BLaER1 treated with 17β-estradiol and CSF1 and Interleukin-3, amounts not matched to agents 10 nM and 100 nM (cell line): ENCODE data around the gene LRRC26.
A peak's percentile ranks its signal among the peaks of the same experiment; 100 is the strongest.

Experiments
- H3K27ac ChIP-seq, 11 experiments: shearing (Covaris generic); formaldehyde crosslinking; 2 replicates each; pipeline ENCODE4 v1.8.1; 2022
- H3K27me3 ChIP-seq, 11 experiments: shearing (Covaris generic); formaldehyde crosslinking; 2 replicates each; pipeline ENCODE4 v1.8.1; 2022
- H3K36me3 ChIP-seq, 11 experiments: shearing (Covaris generic); formaldehyde crosslinking; 2 replicates each; pipeline ENCODE4 v1.8.1; 2022
- H3K4me1 ChIP-seq, 10 experiments: shearing (Covaris generic); formaldehyde crosslinking; 2 replicates each; pipeline ENCODE4 v1.8.1; 2022
- H3K4me2 ChIP-seq, 11 experiments: shearing (Covaris generic); formaldehyde crosslinking; 2 replicates each; pipeline ENCODE4 v1.8.1; 2022
- H3K4me3 ChIP-seq, 10 experiments: shearing (Covaris generic); formaldehyde crosslinking; 2 replicates each; pipeline ENCODE4 v1.8.1; 2022
- H3K9ac ChIP-seq, 11 experiments: shearing (Covaris generic); formaldehyde crosslinking; 2 replicates each; pipeline ENCODE4 v1.8.1; 2022
- H3K9me3 ChIP-seq, 11 experiments: shearing (Covaris generic); formaldehyde crosslinking; replicated peaks in 1 of 11; 2 replicates each; pipeline ENCODE4 v1.8.1; 2022
- H4K20me1 ChIP-seq, 11 experiments: shearing (Covaris generic); formaldehyde crosslinking; 2 replicates each; pipeline ENCODE4 v1.8.1; 2022
- Cebpa-rat ChIP-seq, 11 experiments: shearing (Covaris generic); IDR thresholded peaks; 2 replicates each; pipeline ENCODE4 v1.8.1; 2022

LRRC26 gene

GRCh38 chr9:137160054-137160425 is 9.8 kb downstream of the LRRC26 start:
- peaks cover 6 to 51% (median 39%) of the 10 kb centered on the region in 10 experiments for H3K4me1 ChIP-seq
- H3K4me3 ChIP-seq, result no peak overlapping the region
- peak overlapping the region in 8 of 11 experiments; percentile 20 to 97 (median 93); a peak in 13 of 22 replicates for H3K4me2 ChIP-seq
- peaks cover 0 to 17% (median 0%) of the 10 kb centered on the region in 11 experiments; a peak in 4 of 22 replicates for H3K27me3 ChIP-seq
- no peak overlapping the region for H3K9ac ChIP-seq
- H3K9me3 ChIP-seq, result no peaks in the 10 kb centered on the region
- peaks cover 0 to 11% (median 0%) of the 10 kb centered on the region in 11 experiments; a peak in 2 of 22 replicates for H3K36me3 ChIP-seq
- H4K20me1 ChIP-seq, result peaks cover 0 to 34% (median 6%) of the 10 kb centered on the region in 11 experiments; a peak in 8 of 22 replicates
- no peak for TF ChIP-seq Cebpa-rat (IDR thresholded peaks at IDR 0.05)
- no peak overlapping the region for H3K27ac ChIP-seq

DNA sequence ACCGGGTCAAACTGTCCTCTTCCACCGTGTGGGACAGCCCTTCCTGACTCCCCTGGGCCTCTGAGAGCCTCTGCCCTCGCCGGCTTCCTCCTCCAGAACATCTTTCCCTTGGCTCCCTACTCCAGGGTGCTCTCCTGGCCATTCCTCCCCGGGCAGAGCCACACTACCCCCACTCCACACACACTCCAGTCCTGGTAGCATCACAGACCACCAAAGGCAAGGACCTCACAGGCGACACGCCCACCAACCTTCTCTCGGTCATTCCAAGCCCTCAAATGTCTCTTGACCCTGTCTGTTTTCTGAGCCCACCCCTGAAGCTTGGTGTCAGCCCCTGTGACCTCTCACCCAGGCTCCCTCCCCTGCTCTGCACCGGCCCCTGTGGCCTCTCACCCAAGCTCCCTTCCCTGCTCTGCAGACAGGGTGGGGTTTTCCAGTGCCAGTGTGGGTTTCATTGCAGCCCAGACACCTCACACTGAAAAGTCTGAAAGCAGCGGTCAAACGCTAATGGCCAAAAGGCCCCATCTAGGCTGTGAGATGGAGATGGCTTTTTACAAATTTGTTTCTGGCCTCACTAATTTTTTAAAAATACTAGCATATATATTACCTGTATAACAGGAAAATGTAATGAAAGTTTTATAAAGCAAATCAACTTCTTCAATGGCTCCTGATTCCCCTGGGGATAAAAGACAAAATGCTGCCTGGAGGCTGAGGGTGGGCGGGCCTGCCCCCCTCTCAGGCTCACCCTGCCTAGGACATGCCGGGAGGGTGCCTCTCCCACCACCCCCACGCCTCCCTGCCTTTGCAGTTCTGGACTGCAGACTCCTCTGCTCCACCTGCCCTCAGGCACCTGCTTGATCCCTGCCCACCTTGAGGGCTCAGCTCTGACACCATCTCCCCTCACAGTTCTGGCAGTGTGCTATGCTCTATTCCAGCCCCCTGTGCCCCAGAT is 10.5 kb downstream of the LRRC26 start:
- Histone ChIP-seq H3K4me1 (peaks cover 6 to 45% (median 34%) of the 10 kb centered on the region in 10 experiments), H3K27ac (0 out of 22 replicates have a peak overlapping the region, but pooled peaks of 1 of the 11 experiments have one; percentile 21), H3K9me3 (no peaks in the 10 kb centered on the region), H3K36me3 (peaks cover 0 to 7% (median 0%) of the 10 kb centered on the region in 11 experiments; a peak in 2 of 22 replicates), H4K20me1 (peaks cover 0 to 38% (median 6%) of the 10 kb centered on the region in 11 experiments; a peak in 8 of 22 replicates), H3K4me2 (peak overlapping the region; percentile 60 to 97 (median 88)), H3K27me3 (peaks cover 0 to 17% (median 0%) of the 10 kb centered on the region in 11 experiments; a peak in 4 of 22 replicates), H3K9ac (peak overlapping the region in 4 of 11 experiments; percentile 35 to 56 (median 40); a peak in 7 of 22 replicates), H3K4me3 (no peak overlapping the region)
- no peak for TF ChIP-seq Cebpa-rat (IDR thresholded peaks at IDR 0.05)

GRCh38 chr9:137158625-137159024 is 11.2 kb downstream of the LRRC26 start:
- Histone ChIP-seq H3K27ac (0 out of 22 replicates have a peak overlapping the region, but pooled peaks of 1 of the 11 experiments have one; percentile 21), H3K36me3 (0 out of 22 replicates have a peak, but pooled peaks cover 0 to 2% (median 0%) of the 10 kb centered on the region in 11 experiments), H3K4me1 (peaks cover 6 to 39% (median 31%) of the 10 kb centered on the region in 10 experiments), H3K9me3 (no peaks in the 10 kb centered on the region), H3K27me3 (peaks cover 0 to 17% (median 0%) of the 10 kb centered on the region in 11 experiments; a peak in 4 of 22 replicates), H4K20me1 (peaks cover 0 to 32% (median 6%) of the 10 kb centered on the region in 11 experiments; a peak in 7 of 22 replicates), H3K4me2 (peak overlapping the region; percentile 60 to 97 (median 88)), H3K9ac (peak overlapping the region in 5 of 11 experiments; percentile 22 to 56 (median 40); a peak in 7 of 22 replicates), H3K4me3 (peak overlapping the region in 1 of 10 experiments; percentile 32; a peak in 1 of 20 replicates)
- TF ChIP-seq Cebpa-rat (IDR thresholded peaks at IDR 0.05), result no peak

DNA sequence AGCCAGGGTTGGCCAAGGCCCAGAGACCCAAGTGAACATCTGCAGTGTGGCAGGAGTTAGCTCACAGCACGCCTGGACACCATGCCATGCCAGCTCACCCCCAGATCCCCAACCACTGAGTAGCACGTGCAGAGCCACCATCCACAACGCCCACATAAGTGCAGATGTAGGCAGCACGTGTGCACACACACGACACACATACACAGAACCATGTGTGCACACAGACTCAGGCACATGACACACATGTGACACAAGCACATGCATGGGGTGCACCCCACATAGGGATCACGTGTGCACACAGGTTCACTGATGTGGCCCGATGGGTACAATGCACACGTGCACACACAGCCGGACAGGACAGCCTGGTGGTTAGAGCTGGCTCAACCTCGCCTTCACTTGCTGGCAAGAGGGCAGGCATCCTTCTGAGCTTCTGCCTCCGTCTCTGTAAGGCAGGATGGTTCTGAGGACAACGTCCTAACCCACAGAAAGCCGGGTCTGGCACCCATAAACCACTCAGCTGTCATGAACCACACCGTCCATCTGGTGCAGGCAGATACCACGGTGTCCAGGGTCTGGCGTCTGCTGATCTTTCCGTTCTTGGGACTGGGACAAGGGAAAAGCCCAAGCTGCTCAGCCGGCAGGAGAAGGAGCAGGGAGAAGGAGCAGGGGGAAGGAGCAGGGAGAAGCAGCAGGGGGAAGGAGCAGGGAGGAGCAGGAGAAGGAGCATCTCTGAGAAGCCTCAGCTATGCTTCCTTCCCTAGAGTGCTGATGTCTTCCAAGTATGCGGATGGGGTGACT is 12.0 kb downstream of the LRRC26 start:
- peaks cover 0 to 31% (median 6%) of the 10 kb centered on the region in 11 experiments; a peak in 6 of 22 replicates for H4K20me1 ChIP-seq
- peak overlapping the region in 10 of 11 experiments; percentile 70 to 97 (median 90); a peak in 17 of 22 replicates for H3K4me2 ChIP-seq
- peaks cover 6 to 39% (median 31%) of the 10 kb centered on the region in 10 experiments for H3K4me1 ChIP-seq
- no peak overlapping the region for H3K4me3 ChIP-seq
- no peaks in the 10 kb centered on the region for H3K9me3 ChIP-seq
- peaks cover 0 to 17% (median 0%) of the 10 kb centered on the region in 11 experiments; a peak in 4 of 22 replicates for H3K27me3 ChIP-seq
- H3K36me3 ChIP-seq, result no peaks in the 10 kb centered on the region
- TF ChIP-seq Cebpa-rat (IDR thresholded peaks at IDR 0.05), result no peak
- H3K9ac ChIP-seq, result peak overlapping the region in 1 of 11 experiments; percentile 24; a peak in 1 of 22 replicates
- H3K27ac ChIP-seq, result no peak overlapping the region

DNA sequence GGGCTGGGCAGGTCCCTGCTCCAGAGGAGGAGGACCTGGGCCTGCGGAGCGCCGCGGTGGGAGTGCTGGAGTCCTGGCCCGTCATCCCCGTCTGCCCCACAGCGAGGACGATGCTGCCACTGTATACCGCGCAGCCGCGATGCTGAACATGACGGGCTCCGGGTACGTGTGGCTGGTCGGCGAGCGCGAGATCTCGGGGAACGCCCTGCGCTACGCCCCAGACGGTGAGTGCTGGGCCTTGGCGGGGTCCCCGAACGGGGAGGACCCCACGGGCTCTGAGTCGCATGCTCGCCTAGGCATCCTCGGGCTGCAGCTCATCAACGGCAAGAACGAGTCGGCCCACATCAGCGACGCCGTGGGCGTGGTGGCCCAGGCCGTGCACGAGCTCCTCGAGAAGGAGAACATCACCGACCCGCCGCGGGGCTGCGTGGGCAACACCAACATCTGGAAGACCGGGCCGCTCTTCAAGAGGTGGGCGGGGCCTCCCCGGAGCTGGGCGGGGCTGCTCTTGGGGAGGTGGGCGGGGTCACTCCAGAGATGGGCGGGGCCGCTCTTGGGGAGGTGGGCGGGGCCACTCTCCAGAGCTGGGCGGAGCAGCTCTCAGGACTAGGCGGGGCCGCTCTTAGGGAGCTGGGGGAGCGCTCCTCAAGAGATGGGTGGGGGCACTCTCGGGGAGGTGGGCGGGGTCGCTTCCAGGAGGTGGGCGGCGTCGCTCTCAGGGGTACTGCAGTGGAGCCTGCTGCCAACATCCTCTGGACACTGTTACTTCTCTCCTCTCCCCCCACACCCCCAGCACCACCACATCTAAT is 13.1 kb downstream of the LRRC26 start:
- H3K9me3 ChIP-seq, result no peaks in the 10 kb centered on the region
- no peak overlapping the region for H3K27ac ChIP-seq
- peak overlapping the region in 7 of 11 experiments; percentile 79 to 97 (median 94); a peak in 12 of 22 replicates for H3K4me2 ChIP-seq
- no peak for TF ChIP-seq Cebpa-rat (IDR thresholded peaks at IDR 0.05)
- H3K4me1 ChIP-seq, result peaks cover 6 to 39% (median 31%) of the 10 kb centered on the region in 10 experiments
- H3K36me3 ChIP-seq, result no peaks in the 10 kb centered on the region
- H3K4me3 ChIP-seq, result no peak overlapping the region
- H3K9ac ChIP-seq, result no peak overlapping the region
- peaks cover 0 to 17% (median 0%) of the 10 kb centered on the region in 11 experiments; a peak in 3 of 22 replicates for H3K27me3 ChIP-seq
- H4K20me1 ChIP-seq, result peaks cover 0 to 31% (median 6%) of the 10 kb centered on the region in 11 experiments; a peak in 6 of 22 replicates

DNA sequence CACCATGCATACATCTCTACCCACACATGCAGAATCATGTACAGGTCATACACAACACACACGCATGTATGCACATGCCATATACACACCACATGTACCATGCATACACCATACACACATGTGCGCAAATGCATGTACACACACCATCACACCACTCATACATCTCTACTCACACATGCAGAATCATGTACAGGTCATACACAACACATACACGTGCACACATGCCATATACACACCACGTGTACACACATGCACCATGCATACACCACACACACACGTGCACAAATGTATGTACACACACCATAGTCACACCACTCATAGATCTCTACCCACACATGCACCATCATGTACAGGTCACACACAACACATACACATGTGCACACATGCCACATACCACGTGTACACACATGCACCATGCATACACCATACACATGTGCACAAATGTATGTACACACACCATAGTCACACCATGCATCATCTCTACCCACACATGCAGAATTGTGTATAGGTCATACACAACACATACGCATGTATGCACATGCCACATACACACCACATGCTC is 16.9 kb downstream of the LRRC26 start:
- no peaks in the 10 kb centered on the region for H3K9me3 ChIP-seq
- H3K4me1 ChIP-seq, result peaks cover 12 to 38% (median 31%) of the 10 kb centered on the region in 10 experiments; a peak in 19 of 20 replicates
- H3K9ac ChIP-seq, result no peak overlapping the region
- no peak overlapping the region for H3K4me2 ChIP-seq
- H3K27ac ChIP-seq, result no peak overlapping the region
- TF ChIP-seq Cebpa-rat (IDR thresholded peaks at IDR 0.05), result no peak
- no peak overlapping the region for H3K4me3 ChIP-seq
- no peaks in the 10 kb centered on the region for H3K36me3 ChIP-seq
- H4K20me1 ChIP-seq, result peaks cover 0 to 27% (median 2%) of the 10 kb centered on the region in 11 experiments; a peak in 6 of 22 replicates
- no peaks in the 10 kb centered on the region for H3K27me3 ChIP-seq
